DND-41 (cell line): ENCODE measurements around the gene UGT1A4.
"Not testable (repeated sequence)": the region's sequence is repeated elsewhere in the genome, so short reads cannot be mapped to it uniquely, and the experiment has no call there.

Experiments
- ATAC-seq: fragments of 200-7000 bp; cut with Tn5 transposase; 3 replicates; pipeline ENCODE4 v1.9.1; 2021; ENCODE audit warnings: low read depth; ENCODE audit not compliant: insufficient read depth
- DNase-seq: peaks from one replicate; pipeline ENCODE4 v3.0.0-alpha.2; 2020
- H2AFZ ChIP-seq: 2 replicates; pipeline ENCODE4 v1.6.0; 2012; ENCODE audit warnings: low read depth, low read length
- H3K27ac ChIP-seq: 2 replicates; pipeline ENCODE4 v1.5.1; 2012; ENCODE audit warnings: low read length, inconsistent platforms
- H3K27me3 ChIP-seq: fragments of 200-600 bp; sonication (generic); 2 replicates; pipeline ENCODE4 v1.6.0; 2012; ENCODE audit warnings: low read length, mild to moderate bottlenecking, inconsistent platforms; ENCODE audit not compliant: insufficient read depth, poor library complexity
- H3K36me3 ChIP-seq: 2 replicates; pipeline ENCODE4 v1.5.1; 2012; ENCODE audit warnings: low read length, inconsistent platforms; ENCODE audit not compliant: insufficient read depth
- H3K4me1 ChIP-seq: 2 replicates; pipeline ENCODE4 v1.5.1; 2012; ENCODE audit warnings: mild to moderate bottlenecking, low read length; ENCODE audit not compliant: insufficient read depth
- H3K4me2 ChIP-seq: 2 replicates; pipeline ENCODE4 v1.6.0; 2012; ENCODE audit warnings: mild to moderate bottlenecking, moderate library complexity, low read length, inconsistent platforms; ENCODE audit not compliant: insufficient read depth
- H3K4me3 ChIP-seq, 2 experiments: fragments of 200-600 bp in 1 of 2; shearing (Covaris generic) in 1 of 2; 2 replicates each; pipeline ENCODE4 v1.5.1; 2012 to 2016; ENCODE audit warnings: inconsistent platforms in 2 of 2, low read length in 2 of 2, mild to moderate bottlenecking in 2 of 2, low read depth in 1 of 2, moderate library complexity in 1 of 2
- H3K79me2 ChIP-seq: 2 replicates; pipeline ENCODE4 v1.6.0; 2012; ENCODE audit warnings: low read length, inconsistent platforms; ENCODE audit not compliant: insufficient read depth
- H3K9ac ChIP-seq: 2 replicates; pipeline ENCODE4 v1.6.0; 2012; ENCODE audit warnings: low read depth, mild to moderate bottlenecking, inconsistent platforms, low read length, moderate library complexity
- H3K9me3 ChIP-seq: 2 replicates; pipeline ENCODE4 v1.5.1; 2012; ENCODE audit warnings: low read length, moderate library complexity, mild to moderate bottlenecking, inconsistent platforms; ENCODE audit not compliant: insufficient read depth, severe bottlenecking
- H4K20me1 ChIP-seq: 2 replicates; pipeline ENCODE4 v1.6.0; 2012; ENCODE audit warnings: low read length; ENCODE audit not compliant: insufficient read depth
- CTCF ChIP-seq: IDR thresholded peaks from 2 replicates; pipeline ENCODE4 v1.5.1; 2012; ENCODE audit warnings: borderline replicate concordance, low read length, moderate library complexity, mild to moderate bottlenecking; ENCODE audit not compliant: poor library complexity, severe bottlenecking; ENCODE audit errors: extremely low read depth
- EZH2 ChIP-seq: IDR thresholded peaks from 3 replicates; pipeline ENCODE4 v1.6.1; 2012; ENCODE audit warnings: borderline replicate concordance, low read depth, mild to moderate bottlenecking, moderate library complexity, low read length, inconsistent platforms; ENCODE audit not compliant: severe bottlenecking

Gene UGT1A4

GRCh38 chr2:233747283-233747544 lies 28.7 kb downstream of the UGT1A4 start:
- Histone ChIP-seq H2AFZ (no peak overlapping the region), H3K4me1 (no peaks in the 10 kb centered on the region), H3K27me3 (no peaks in the 10 kb centered on the region), H3K36me3 (no peaks in the 10 kb centered on the region), H3K27ac (no peak overlapping the region), H4K20me1 (no peaks in the 10 kb centered on the region), H3K4me3 (no peak overlapping the region), H3K9ac (no peak overlapping the region), H3K9me3 (peaks cover 12% of the 10 kb centered on the region), H3K79me2 (no peaks in the 10 kb centered on the region), H3K4me2 (no peak overlapping the region)
- no peak for TF ChIP-seq CTCF
- TF ChIP-seq EZH2 = no peak
- DNase-seq (no peak), ATAC-seq (no peak)

- not testable (repeated sequence) for H4K20me1 ChIP-seq, H3K36me3 ChIP-seq, H3K4me3 ChIP-seq, DNase-seq, H3K79me2 ChIP-seq, H3K4me2 ChIP-seq, H3K27ac ChIP-seq, ATAC-seq, H3K4me1 ChIP-seq, H3K27me3 ChIP-seq, H2AFZ ChIP-seq, H3K9ac ChIP-seq
- peaks cover 12% of the 10 kb centered on the region for H3K9me3 ChIP-seq
Measured at GRCh38 chr2:233750689-233751088, 32.2 kb downstream of the UGT1A4 start.

- ATAC-seq, H4K20me1 ChIP-seq, H3K4me3 ChIP-seq, H3K79me2 ChIP-seq, H3K4me2 ChIP-seq, H3K4me1 ChIP-seq, H3K27me3 ChIP-seq, H3K27ac ChIP-seq, H3K9ac ChIP-seq, DNase-seq, H2AFZ ChIP-seq, H3K36me3 ChIP-seq: not testable (repeated sequence)
- H3K9me3 ChIP-seq = peaks cover 12% of the 10 kb centered on the region
Measured at GRCh38 chr2:233751212-233752009, 32.9 kb downstream of the UGT1A4 start.

- Histone ChIP-seq H3K27me3 (no peaks in the 10 kb centered on the region), H3K9me3 (peaks cover 9% of the 10 kb centered on the region), H3K4me3 (no peak overlapping the region), H3K27ac (no peak overlapping the region), H3K4me1 (no peaks in the 10 kb centered on the region), H4K20me1 (no peaks in the 10 kb centered on the region), H2AFZ (no peak overlapping the region), H3K4me2 (no peak overlapping the region), H3K9ac (no peak overlapping the region), H3K36me3 (no peaks in the 10 kb centered on the region), H3K79me2 (no peaks in the 10 kb centered on the region)
- DNase-seq (no peak), ATAC-seq (no peak)
- no peak for TF ChIP-seq EZH2
- no peak for TF ChIP-seq CTCF
Measured at GRCh38 chr2:233754872-233755611, 36.5 kb downstream of the UGT1A4 start.
